Measurements from ENCODE around the gene IP6K3.

GRCh38 chr6:33708516-33709204, 38.0 kb downstream of the IP6K3 start:
- TF ChIP-seq CTCF (IDR thresholded peaks at IDR 0.05) (no peak), FOXM1 (IDR thresholded peaks at IDR 0.05; ENCODE audit: low read depth) (no peak), YY1 (IDR thresholded peaks at IDR 0.05; ENCODE audit: low read depth) (no peak), MAX (IDR thresholded peaks at IDR 0.05; ENCODE audit: low read depth) (no peak), POLR2AphosphoS5 (IDR thresholded peaks at IDR 0.05; ENCODE audit: low read depth, low read length) (no peak), EP300 (IDR thresholded peaks at IDR 0.05; ENCODE audit: borderline replicate concordance in 1 of 2, low read depth in 1 of 2, low read length in 1 of 2) (no peak), PBX3 (IDR thresholded peaks at IDR 0.05) (no peak)

All from SK-N-SH (cell line).